ENCODE data around the gene XIRP1. TPM values are rescaled to one million over a fixed set of nuclear protein-coding genes. Genes with fewer than 3 reads are reported as not detected.
A peak's percentile ranks its signal among the peaks of the same experiment; 100 is the strongest.

XIRP1 gene
- total RNA-seq, 1 donor from 2014 or later, result 0.10 TPM

DNA sequence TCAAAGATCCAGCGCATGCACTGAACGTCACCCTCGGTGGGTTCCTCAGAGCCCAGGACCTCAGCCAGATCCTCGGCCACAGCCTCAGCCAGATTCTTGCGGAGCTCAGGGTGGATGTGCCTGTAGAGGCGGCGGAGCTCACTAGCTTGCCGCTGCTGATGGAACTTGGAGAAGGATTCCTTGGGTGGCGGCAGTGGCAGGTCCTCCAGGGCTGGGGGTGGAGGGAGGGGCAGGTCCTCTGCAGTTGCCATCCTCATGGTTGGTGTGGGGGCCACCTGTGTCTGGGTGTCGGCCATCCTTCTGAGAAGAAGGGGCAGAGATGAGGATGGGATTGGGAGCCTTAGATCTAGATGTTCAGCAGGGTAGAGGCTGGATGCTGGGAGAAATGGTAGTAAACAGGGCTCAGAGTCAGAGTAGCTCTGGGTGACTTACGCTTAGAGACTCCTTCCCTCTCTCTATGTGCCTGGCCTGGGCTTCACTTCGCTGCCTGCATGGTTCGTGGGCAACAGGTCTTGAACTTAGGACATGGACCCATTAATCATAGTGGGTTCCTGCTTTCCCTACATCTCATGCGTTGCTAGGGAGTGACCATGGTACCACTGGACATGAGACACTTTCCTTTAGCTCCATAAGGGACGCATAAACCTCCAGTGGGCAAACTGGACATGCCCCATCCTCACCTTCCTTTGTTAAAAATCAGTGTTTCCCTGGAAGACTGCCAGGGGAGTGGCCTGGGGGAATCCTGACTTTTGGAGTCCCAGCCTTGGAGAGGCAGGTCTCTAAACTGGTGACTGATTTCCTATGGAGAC lies 3.0 kb downstream of the XIRP1 start:
- Mint-ChIP-seq H3K27me3 (ENCODE audit: low read depth) (no peaks in the 10 kb centered on the region), H3K27ac (ENCODE audit: unreplicated experiment) (no peak overlapping the region), H3K4me3 (ENCODE audit: unreplicated experiment) (no peak overlapping the region), H3K9me3 (ENCODE audit: low read depth) (no peaks in the 10 kb centered on the region), H3K4me1 (ENCODE audit: low read depth) (peaks cover 14% of the 10 kb centered on the region), H3K36me3 (ENCODE audit: low read depth) (no peaks in the 10 kb centered on the region)
- DNase-seq (ENCODE audit: low spot score), result peak; percentile 68
- TF ChIP-seq, protein P1, sequence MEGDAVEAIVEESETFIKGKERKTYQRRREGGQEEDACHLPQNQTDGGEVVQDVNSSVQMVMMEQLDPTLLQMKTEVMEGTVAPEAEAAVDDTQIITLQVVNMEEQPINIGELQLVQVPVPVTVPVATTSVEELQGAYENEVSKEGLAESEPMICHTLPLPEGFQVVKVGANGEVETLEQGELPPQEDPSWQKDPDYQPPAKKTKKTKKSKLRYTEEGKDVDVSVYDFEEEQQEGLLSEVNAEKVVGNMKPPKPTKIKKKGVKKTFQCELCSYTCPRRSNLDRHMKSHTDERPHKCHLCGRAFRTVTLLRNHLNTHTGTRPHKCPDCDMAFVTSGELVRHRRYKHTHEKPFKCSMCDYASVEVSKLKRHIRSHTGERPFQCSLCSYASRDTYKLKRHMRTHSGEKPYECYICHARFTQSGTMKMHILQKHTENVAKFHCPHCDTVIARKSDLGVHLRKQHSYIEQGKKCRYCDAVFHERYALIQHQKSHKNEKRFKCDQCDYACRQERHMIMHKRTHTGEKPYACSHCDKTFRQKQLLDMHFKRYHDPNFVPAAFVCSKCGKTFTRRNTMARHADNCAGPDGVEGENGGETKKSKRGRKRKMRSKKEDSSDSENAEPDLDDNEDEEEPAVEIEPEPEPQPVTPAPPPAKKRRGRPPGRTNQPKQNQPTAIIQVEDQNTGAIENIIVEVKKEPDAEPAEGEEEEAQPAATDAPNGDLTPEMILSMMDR (IDR thresholded peaks at IDR 0.05), result no peak

- H3K27me3 Mint-ChIP-seq (ENCODE audit: low read depth), result no peaks in the 10 kb centered on the region
- peak; percentile 86 for DNase-seq (ENCODE audit: low spot score)
- no peak overlapping the region for H3K4me3 Mint-ChIP-seq (ENCODE audit: unreplicated experiment)
- no peaks in the 10 kb centered on the region for H3K36me3 Mint-ChIP-seq (ENCODE audit: low read depth)
- peaks cover 14% of the 10 kb centered on the region for H3K4me1 Mint-ChIP-seq (ENCODE audit: low read depth)
- TF ChIP-seq, protein P1 (IDR thresholded peaks at IDR 0.05), result no peak
- no peak overlapping the region for H3K27ac Mint-ChIP-seq (ENCODE audit: unreplicated experiment)
- no peaks in the 10 kb centered on the region for H3K9me3 Mint-ChIP-seq (ENCODE audit: low read depth)
Observed at GRCh38 chr3:39188271-39189149, 3.9 kb downstream of the XIRP1 start.

GRCh38 chr3:39187372-39188155 lies 4.8 kb downstream of the XIRP1 start:
- H3K4me1 Mint-ChIP-seq (ENCODE audit: low read depth), result peaks cover 6% of the 10 kb centered on the region
- no peak overlapping the region for H3K4me3 Mint-ChIP-seq (ENCODE audit: unreplicated experiment)
- H3K36me3 Mint-ChIP-seq (ENCODE audit: low read depth), result no peaks in the 10 kb centered on the region
- H3K27me3 Mint-ChIP-seq (ENCODE audit: low read depth), result no peaks in the 10 kb centered on the region
- TF ChIP-seq, protein P1 (IDR thresholded peaks at IDR 0.05), result no peak
- H3K27ac Mint-ChIP-seq (ENCODE audit: unreplicated experiment), result no peak overlapping the region
- no peaks in the 10 kb centered on the region for H3K9me3 Mint-ChIP-seq (ENCODE audit: low read depth)
- peak; percentile 87 for DNase-seq (ENCODE audit: low spot score)

DNA sequence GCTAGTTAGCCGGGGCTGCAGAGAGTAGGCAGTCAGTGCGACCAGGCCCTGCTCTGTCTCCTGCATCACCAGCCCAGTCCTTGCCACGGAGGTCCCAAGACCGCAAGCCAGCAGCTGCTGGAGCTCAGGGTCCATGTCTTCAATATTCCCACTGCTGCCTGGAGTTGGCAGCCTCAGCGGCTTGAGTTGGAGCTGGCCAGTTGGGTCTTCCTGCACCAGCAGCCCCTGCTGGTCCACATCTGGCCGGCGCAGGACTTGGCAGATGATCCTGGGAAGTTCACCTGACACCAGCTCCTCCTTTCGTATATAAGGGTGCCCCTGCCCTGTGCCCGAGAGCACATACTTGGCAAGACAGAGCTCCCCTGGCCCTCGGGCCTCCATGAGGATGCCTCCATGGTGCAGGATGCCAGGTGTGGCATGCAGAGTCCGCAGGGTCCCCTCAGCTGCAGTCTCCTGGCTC lies 5.7 kb downstream of the XIRP1 start:
- no peaks in the 10 kb centered on the region for H3K36me3 Mint-ChIP-seq (ENCODE audit: low read depth)
- H3K4me1 Mint-ChIP-seq (ENCODE audit: low read depth), result peaks cover 5% of the 10 kb centered on the region
- peak; percentile 90 for DNase-seq (ENCODE audit: low spot score)
- TF ChIP-seq, protein P1 (IDR thresholded peaks at IDR 0.05), result no peak
- no peak overlapping the region for H3K4me3 Mint-ChIP-seq (ENCODE audit: unreplicated experiment)
- H3K9me3 Mint-ChIP-seq (ENCODE audit: low read depth), result no peaks in the 10 kb centered on the region
- H3K27ac Mint-ChIP-seq (ENCODE audit: unreplicated experiment), result no peak overlapping the region
- H3K27me3 Mint-ChIP-seq (ENCODE audit: low read depth), result no peaks in the 10 kb centered on the region

All from chondrocyte (in vitro differentiated cells).